HG02763 (cell line): ENCODE results near the gene RIMBP2.
"Not testable (repeated sequence)": the region's sequence is repeated elsewhere in the genome, so short reads cannot be mapped to it uniquely, and the experiment has no call there.

Experiments
- ATAC-seq: cut with Tn5 transposase; IDR thresholded peaks from one replicate; pipeline ENCODE4 v1.9.1; 2021; ENCODE audit warnings: mild to moderate bottlenecking, moderate library complexity; ENCODE audit not compliant: unreplicated experiment

RIMBP2 gene

DNA sequence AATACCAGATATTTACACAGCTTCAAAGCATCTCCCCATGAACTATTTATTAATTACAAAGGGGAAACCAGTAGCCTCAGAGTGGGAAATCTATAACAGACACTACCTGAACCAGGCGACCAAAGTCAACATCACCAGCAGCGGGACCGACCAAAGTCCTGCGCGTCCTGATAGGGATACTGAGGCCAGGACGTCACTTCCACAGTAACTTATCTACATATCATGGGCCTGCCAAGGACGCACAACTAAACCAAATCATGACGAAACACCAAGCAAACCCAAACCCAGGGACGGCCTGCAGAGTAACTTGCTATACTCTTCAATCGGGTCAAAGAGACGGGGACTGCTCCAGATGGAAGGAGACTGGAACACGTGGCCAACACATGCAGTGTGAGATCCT, 26.0 kb upstream of the RIMBP2 start:
- ATAC-seq: no peak

DNA sequence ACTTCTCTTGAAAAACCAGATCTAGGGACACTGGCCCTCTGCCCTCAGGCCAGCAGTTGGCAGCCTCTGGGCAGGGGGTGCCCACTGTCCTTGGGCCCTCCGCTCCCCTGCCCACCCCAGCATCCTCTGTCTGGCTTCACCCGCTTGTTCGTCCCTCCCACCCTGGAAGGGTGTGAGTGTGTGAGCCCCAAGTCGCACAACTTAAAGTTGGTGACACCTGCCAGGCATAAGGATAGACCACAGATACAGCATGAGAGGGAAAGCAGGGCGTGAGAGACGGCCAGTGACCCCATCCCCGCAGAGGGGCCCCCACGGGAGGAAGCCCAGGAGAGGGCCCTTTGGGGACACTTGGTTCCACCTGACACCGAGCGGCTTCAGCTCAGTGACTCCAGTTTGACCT, 23.5 kb upstream of the RIMBP2 start:
- no peak for ATAC-seq

DNA sequence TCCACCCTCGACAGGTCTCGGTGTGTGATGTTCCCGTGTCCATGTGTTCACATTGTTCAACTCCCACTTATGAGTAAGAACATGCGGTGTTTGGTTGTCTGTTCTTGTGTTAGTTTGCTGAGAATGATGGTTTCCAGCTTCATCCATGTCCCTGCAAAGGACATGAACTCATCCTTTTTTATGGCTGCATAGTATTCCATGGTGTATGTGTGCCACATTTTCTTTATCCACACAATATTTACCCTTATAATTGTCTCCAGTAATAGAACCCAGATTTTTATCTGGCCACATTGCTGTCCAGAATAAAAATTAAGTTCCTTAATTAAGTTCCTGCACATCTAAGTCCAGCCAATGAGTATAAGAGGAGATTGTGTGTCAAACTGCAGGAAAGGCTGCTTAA, 22.3 kb upstream of the RIMBP2 start:
- not testable (repeated sequence) for ATAC-seq

DNA sequence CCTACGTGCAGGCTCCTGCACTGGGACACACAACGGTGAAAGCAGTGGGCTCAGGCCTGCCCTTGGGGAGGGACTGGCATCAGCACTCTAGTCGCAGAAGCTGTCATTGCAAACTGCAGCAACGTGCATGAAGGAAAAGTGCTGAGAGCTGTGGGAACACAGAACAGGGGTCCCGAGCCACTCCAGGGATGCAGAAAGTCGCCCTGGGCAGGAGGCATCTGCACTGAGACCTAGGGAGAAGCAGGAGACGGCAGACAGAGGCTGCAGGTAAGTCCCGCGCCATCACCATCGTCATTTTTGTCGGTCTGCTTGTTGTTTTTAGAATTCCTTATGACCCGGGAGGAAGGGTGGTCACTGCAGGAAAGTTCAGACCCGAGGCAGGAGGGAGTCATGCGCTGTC, 21.6 kb upstream of the RIMBP2 start:
- no peak for ATAC-seq

DNA sequence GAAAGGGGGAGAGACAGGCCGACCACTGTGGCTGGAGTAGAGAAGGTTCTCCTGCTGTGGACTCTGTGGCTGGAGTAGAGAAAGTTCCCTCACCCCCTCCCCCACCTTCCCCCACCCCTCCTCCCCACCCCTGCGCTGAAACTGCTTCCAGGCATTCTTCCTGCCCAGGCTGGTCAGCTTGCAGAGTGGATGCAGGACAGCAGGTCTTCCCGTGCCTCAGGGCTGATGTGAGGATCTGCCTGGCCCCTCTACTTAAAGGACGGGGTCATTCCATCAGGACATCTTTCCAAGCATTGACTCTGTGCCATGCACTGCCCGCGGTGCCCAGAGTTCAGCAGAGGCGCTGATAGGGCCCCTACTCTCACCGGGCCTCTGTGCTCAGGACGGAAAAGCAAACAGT, 13.2 kb upstream of the RIMBP2 start:
- no peak for ATAC-seq

DNA sequence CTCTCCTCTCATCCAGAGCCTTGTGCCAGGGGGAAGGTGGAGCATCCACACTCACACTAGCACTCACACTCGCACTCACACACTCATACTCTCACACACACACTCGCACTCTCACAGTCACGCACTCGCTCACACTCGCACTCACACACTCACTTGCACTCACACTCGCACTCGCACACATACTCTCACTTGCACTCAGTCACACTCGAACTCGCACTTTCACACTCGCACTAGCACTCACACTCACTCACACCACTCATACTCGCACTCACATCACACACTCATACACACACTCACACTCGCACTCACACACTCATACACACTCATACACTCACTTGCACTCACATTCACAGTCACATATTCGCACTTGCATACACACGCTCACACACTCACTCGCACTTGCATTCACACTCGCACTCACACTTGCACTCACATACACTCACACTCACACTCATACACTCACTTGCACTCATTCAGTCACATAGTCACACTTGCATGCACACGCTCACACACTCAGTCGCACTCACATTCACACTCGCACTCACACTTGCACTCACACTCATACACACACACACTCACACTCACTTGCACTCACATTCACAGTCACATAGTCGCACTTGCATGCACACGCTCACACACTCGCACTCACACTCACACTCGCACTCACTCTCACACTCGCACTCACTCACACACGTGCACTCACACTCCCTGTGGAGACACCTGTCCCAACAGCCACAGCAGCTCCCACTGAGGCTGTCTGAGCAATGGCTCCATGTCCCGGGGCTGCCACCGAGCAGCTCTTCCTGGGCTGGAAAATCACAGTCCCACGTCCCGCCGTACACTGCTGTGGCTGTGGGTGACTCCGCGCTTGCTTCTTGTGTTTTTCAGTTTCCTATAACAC, 12.3 kb upstream of the RIMBP2 start:
- no peak for ATAC-seq

DNA sequence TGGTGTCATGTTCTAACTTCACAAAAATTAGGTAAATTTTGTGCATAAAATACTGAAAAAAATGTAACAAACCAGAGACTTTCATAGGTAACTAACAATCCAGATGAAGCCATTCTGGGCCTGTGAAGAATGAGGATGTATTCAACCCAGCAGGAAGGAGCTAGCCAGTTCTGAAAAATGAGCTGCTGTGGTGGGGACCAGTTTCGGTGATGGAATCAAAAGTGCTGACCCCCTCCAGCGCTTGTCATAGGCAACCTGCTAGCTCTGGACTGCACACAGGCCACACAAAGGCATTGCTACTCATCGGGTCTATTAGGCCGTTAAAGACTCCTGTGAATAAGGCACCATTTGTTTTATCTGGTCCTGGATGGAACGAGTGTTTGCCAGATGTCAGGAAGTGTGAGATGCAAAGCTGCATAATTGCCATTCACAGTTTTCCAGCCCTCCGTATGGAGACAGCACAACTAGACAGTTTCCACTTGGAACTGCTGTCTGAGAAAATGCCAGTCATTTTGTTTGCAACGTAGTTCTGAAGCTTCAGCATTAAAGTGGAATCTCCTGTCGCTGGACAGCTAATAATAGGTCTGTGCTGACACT, 3.3 kb upstream of the RIMBP2 start:
- no peak for ATAC-seq

DNA sequence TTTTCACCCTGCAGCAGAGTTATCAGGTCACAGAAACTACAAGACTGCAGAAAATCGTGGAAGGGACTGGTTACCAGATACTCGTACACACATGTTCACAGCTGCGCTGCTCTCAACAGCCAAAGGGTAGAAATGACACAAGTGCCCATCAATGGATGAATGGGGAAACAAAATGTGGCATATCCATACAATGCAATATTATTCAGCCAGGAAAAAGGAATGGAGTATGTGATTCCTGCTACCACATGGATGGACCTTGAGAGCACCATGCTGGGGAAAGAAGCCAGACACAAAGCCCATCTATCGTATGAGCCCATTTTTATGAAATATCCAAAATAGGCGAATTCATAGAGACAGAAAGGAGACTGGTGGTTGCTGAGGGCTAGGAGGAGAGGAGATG, 1.7 kb upstream of the RIMBP2 start:
- no peak for ATAC-seq

DNA sequence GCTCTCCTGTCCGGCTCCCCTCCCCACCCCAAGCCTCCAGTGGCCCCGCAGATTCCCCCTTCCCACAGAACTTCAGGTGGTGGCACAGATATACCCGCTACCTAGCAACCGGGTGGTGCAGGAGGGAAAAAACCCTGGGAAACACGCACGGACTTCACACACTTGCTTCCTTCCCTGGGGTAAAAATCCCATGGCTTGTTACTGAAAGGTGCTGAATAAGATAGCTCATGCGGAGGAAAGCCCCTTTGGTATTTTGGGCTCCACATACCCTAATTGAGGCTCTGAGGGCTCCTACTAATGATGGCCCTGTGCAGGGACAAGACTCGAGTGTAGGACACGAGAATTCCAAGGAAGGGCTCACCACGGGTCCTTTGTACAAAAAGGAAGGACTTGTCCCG, 869 bp upstream of the RIMBP2 start:
- ATAC-seq: no peak

DNA sequence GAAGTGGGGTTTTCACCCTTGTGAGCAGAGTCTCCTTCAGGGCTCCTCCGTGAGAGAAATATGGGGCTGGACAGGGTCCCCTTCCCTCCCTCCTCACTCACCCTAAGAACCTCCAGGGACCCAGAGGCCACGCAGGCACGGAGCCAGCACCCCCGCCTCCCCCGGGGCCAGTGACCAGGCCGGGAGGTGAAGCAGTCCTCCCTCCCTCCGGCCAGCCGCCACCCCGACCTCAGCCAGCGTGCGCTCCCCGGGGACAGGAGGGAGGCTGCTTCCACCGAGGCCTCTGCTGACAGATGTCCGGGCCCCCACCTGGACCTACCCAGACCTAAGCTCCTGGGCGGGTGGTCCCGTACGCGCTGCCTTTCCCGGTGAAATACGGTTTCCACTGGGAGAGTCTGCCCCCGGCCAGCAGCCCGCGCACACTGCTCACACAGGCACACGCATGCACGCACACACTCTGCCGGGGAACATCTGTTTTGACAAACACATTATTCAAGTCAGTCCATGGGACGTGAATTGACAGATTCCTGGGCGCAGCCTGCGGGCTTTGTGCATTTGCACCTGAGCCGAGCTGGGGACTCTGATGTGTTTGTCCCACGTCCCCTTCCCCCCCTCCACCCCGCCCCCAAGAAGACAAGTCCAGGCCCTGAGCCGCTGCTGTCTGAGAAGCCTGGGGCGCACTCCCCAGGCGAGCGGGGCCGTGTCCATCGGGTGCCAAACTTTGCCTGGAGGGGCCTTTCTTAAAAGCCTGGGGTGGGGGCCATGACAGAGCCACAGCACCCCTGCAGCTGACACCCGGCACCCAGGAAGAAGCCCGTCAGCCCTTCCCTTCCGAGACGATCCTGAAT, 725 bp downstream of the RIMBP2 start:
- ATAC-seq: no peak

DNA sequence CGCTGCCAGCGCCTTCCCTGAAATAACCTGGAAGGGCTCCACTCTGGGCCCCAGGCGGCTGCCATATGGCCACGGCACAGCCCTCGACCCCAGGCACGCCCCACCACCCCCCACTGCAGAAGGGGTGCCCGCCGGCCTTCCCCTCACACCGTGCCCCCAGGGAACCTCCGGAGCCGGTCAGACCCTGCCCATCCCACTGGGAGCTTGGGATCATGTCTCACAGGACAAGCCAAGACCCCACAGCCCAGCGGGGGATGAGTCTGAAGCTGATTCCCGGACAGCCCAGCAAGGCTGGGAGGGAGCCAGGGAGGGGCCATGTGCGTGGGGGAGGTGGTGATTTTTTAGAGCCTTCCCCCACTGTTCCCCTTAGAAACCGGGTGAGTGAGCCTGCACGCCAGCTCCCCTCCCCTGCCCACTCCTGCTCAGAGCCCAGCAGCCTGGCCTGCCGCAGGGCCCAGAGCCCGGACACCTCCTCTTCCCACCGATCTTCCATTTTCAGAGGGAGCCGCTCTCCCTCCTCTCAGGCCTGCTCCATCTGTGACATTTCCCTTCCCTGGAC, 1.4 kb downstream of the RIMBP2 start:
- ATAC-seq: no peak

DNA sequence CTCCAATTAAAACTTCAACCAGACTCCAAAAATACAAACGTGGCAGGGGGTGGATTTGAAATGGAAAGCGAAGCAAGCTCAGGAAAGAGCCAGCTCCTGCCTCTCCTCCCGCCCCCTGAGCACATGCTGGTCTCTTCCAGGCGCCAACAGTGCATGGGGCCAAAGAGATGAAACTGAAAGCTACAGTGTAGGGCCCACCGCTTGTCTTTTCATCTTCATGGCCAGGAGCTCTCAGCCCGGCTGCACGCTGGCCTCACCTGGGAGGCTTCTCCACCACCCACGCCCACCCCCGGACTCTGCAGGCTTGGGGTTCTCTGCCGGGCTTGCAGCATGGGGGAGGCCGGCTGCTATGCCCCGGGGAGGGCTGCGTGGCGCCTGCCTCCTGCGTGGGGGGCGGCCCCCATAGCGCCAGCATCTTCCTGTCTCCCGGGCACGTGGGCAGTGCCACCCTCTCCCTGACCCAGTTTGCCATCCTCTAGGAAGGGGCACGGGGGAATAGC, 2.0 kb downstream of the RIMBP2 start:
- ATAC-seq: no peak

DNA sequence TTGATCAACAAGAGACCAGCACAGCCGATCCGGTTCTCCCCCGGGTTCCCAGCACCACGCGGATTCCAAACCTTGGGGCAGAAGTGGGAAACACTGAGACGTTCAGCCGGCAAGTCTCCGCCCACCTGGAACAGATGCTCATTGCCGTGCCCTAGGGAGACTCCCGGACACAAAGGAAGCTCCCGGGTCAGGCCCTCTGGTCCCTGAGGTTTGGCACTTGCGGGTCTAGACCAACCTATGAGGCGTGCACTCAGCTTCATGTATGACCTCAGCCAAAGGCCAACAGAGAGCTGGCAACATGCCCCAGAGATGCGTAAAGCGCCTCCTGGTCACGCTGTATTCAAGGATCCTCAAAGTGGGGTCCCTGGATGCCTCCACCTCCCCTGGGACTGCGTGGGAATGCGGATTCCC, 2.5 kb downstream of the RIMBP2 start:
- no peak for ATAC-seq

DNA sequence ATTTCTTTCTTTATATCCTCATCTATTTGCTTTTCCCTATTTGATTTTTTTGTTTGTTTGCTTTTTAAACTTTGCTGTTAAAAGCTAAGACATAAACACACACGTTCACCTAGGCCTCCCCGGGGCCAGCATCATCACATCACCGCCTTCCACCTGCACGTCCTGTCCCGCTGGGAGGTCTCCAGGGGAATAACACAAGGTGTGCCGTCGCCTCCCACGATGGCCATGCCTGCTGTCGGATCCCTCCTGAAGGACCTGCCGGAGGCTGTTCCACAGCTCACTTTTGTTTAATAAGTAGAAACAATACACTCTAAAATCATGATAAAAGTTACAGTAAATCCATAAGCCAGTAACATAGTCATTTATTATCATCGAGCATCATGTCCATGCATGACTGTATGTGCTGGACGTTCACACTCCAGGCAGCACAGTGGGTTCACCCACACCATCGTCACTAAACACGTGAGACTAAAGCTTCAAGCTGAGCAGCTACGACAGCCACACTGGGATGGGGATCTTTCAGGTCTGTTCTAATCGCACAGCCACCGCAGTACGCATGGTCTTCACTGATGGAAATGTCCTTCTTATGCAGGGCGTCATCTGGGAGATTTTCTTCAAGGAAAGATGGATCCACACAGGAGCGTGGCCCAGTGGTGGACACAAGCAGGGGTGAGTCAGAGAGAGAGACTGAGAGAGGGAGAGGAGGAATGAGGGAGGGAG, 3.6 kb downstream of the RIMBP2 start:
- ATAC-seq: no peak

DNA sequence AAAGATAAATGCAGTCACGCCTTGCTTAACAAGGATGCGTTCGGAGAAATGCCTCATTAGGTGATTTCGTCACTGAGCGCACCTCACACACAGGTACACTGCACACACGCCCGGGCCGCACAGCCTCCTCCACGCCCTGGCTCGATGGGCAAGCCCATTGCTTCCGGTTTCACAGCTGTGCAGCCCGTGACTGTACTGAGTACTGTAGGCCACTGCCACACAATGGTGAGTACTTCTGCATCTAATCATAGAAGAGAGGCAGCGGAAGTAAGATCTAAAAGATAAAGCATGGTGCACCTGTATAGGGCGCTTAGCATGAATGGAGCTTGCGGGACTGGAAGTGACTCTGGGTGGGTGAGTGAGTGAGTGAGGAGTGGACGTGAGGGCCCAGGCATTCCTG, 4.3 kb downstream of the RIMBP2 start:
- no peak for ATAC-seq

DNA sequence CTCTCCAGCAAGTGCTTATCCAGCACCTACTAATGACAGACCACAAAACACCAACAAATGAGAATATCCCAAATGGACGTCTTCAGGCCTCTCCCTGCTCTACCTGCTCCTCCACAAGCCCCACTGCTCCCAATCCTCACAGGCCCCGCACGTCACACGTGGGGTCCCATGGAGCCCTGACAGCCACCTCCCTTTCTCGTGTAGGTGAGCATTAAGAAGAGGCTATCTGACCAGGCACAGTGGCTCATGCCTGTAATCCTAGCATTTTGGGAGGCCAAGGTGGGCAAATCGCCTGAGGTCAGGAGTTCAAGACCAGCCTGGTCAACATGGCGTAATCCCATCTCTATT, 5.4 kb downstream of the RIMBP2 start:
- no peak for ATAC-seq

DNA sequence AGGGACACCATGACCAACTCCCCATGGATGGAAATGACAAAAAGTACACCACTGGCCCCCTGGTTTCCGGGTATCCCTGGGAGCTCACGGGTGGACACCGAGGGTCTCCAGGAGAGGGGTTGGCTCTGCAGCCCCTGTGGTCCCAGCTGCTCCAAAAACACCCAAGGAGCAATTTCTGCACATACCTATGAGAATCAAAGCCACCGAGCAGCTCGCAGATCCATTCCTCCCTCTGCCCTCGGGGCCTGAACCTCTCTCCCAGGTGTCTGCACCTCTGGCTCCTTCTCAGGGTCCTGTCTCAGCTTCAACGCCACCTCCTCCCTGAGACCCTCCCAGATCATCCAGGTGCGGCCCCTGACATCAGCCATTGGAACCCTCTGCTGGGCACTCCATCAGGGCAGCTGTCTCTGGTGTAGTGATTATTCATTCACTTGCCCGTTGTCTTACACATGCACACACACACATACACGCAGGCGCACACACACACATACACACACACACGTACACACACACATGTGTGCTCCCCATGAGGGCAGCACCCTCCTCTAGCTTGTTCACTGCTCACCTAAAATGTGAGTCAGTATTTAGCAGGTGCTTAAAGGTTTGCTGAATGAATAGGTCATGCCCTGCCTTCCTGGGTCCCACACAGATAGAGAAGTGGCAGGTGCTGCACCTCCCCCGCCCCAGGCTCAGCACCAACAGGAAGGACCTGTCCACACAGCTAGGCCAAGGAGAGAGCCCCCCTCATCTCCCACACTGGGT, 5.9 kb downstream of the RIMBP2 start:
- ATAC-seq: no peak

DNA sequence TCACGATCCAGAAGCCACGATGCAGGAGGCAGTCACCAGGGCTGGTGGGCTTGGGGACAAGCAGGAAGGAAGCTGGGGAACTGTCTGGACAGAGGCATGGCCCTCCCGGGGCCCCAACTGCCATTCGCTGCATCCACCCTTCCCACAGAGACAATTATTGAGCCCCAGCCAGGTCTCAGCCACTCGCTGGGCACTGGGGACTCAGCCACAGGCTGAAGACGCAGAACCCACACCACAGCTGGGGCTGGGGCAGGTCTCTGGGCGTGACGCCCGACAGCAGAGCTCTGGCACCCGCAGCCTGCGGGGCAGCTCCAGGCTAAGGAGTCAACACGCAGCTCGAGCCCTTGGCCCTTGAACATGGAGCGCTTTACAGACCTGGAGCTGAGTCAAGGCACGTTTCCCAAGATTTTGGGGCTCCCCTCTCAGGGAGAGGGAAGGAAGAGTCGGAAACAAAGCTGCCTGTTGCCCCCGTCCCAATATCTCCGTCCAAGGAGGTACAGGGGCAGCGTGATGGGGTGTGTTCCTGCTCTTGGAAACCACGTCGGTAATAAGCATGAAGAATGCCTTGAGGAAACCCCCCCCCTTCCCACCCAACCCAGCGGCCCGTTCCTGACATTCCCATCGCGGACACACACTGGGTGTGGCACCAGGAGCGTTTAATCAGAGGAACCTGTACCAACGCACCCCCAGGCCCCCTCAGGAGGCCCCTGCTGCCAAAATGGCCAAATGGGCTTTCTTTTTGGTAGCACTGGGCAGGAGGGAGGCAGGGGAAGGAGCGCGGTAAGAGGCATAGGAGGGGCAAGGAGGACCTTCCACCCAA, 6.7 kb downstream of the RIMBP2 start:
- no peak for ATAC-seq

DNA sequence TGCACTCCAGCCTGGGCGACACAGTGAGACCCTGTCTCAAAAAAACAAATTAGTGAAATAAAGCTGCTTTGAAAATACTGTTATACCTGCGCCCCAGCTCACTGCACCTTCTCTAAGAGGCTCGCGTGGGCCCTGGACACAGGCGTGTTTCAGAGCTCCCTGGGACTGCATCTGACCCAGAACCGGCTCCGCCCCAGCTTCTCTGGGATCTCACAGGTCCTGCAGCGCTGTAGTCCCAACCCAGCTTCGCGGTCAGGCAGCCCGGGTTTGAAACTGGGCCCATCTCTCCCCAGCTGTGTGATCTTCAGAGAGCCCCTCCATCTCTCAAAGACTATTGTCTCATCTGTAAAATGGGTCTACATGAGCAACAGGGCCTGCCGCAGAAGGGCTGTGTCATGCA, 7.5 kb downstream of the RIMBP2 start:
- no peak for ATAC-seq
